BLaER1 treated with 17β-estradiol and CSF1 and Interleukin-3, amounts not matched to agents 10 nM and 100 nM (cell line): ENCODE data around the gene MOK.
"Not testable (repeated sequence)": the region's sequence is repeated elsewhere in the genome, so short reads cannot be mapped to it uniquely, and the experiment has no call there.

Source experiments
- H3K27ac ChIP-seq, 11 experiments: shearing (Covaris generic); formaldehyde crosslinking; 2 replicates each; pipeline ENCODE4 v1.8.1; 2022
- H3K27me3 ChIP-seq, 11 experiments: shearing (Covaris generic); formaldehyde crosslinking; 2 replicates each; pipeline ENCODE4 v1.8.1; 2022
- H3K36me3 ChIP-seq, 11 experiments: shearing (Covaris generic); formaldehyde crosslinking; 2 replicates each; pipeline ENCODE4 v1.8.1; 2022
- H3K4me1 ChIP-seq, 10 experiments: shearing (Covaris generic); formaldehyde crosslinking; 2 replicates each; pipeline ENCODE4 v1.8.1; 2022
- H3K4me2 ChIP-seq, 11 experiments: shearing (Covaris generic); formaldehyde crosslinking; 2 replicates each; pipeline ENCODE4 v1.8.1; 2022
- H3K4me3 ChIP-seq, 10 experiments: shearing (Covaris generic); formaldehyde crosslinking; 2 replicates each; pipeline ENCODE4 v1.8.1; 2022
- H3K9ac ChIP-seq, 11 experiments: shearing (Covaris generic); formaldehyde crosslinking; 2 replicates each; pipeline ENCODE4 v1.8.1; 2022
- H3K9me3 ChIP-seq, 11 experiments: shearing (Covaris generic); formaldehyde crosslinking; replicated peaks in 1 of 11; 2 replicates each; pipeline ENCODE4 v1.8.1; 2022
- H4K20me1 ChIP-seq, 11 experiments: shearing (Covaris generic); formaldehyde crosslinking; 2 replicates each; pipeline ENCODE4 v1.8.1; 2022
- Cebpa-rat ChIP-seq, 11 experiments: shearing (Covaris generic); IDR thresholded peaks; 2 replicates each; pipeline ENCODE4 v1.8.1; 2022

The MOK gene

DNA sequence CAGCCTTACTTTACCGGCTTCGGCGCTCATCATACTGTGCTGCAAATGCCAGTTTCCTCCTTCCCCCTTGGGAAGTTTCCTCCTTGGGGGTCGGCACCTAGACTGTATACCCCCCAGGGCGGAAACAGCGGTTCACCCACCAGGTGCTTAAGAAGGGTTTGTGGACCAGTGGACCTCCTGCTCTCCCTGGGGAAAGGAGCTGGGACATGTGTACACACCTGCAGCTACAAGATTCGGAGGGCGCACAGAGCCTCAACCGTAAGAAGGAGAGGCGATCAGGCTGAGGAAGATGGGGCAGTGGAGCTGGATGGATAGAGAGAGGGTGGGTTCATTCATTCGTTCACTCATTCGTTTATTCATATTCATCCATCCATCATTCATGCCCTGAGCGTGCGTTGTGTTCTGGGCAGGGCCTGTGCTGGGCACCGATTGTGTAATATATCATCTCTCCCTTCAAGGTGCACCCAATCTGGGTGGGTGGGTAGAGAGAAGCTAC is 13.9 kb upstream of the MOK start:
- Histone ChIP-seq H3K27ac (peak overlapping the region; percentile 88 to 96 (median 92); a peak in 21 of 22 replicates), H3K4me1 (peaks cover 41 to 75% (median 65%) of the 10 kb centered on the region in 10 experiments), H3K27me3 (no peaks in the 10 kb centered on the region), H3K9me3 (no peaks in the 10 kb centered on the region), H3K4me3 (peak overlapping the region; percentile 86 to 99 (median 94)), H4K20me1 (peaks cover 0 to 7% (median 0%) of the 10 kb centered on the region in 11 experiments; a peak in 4 of 22 replicates), H3K9ac (peak overlapping the region; percentile 89 to 98 (median 94)), H3K4me2 (peak overlapping the region; percentile 68 to 96 (median 87)), H3K36me3 (peaks cover 0 to 16% (median 5%) of the 10 kb centered on the region in 11 experiments; a peak in 8 of 22 replicates)
- peak in 5 of 11 experiments; percentile 16 to 81 (median 50); a peak in 7 of 22 replicates for TF ChIP-seq Cebpa-rat (IDR thresholded peaks at IDR 0.05)

GRCh38 chr14:102317564-102318248 is 12.7 kb upstream of the MOK start:
- H3K27ac ChIP-seq: peak overlapping the region in 10 of 11 experiments; percentile 36 to 73 (median 59); a peak in 14 of 22 replicates
- H4K20me1 ChIP-seq: no peaks in the 10 kb centered on the region; a peak in 1 of 22 replicates
- no peaks in the 10 kb centered on the region for H3K27me3 ChIP-seq
- peaks cover 0 to 16% (median 5%) of the 10 kb centered on the region in 11 experiments; a peak in 6 of 22 replicates for H3K36me3 ChIP-seq
- peak overlapping the region; percentile 50 to 79 (median 64) for H3K4me3 ChIP-seq
- TF ChIP-seq Cebpa-rat (IDR thresholded peaks at IDR 0.05): no peak
- H3K9me3 ChIP-seq: no peaks in the 10 kb centered on the region
- H3K4me1 ChIP-seq: peaks cover 47 to 69% (median 59%) of the 10 kb centered on the region in 10 experiments
- peak overlapping the region; percentile 80 to 96 (median 87) for H3K4me2 ChIP-seq
- H3K9ac ChIP-seq: peak overlapping the region; percentile 57 to 79 (median 72)

GRCh38 chr14:102316743-102317563 is 12.0 kb upstream of the MOK start:
- no peak for TF ChIP-seq Cebpa-rat (IDR thresholded peaks at IDR 0.05)
- H3K4me3 ChIP-seq: peak overlapping the region; percentile 50 to 79 (median 64)
- H4K20me1 ChIP-seq: no peaks in the 10 kb centered on the region; a peak in 1 of 22 replicates
- H3K9ac ChIP-seq: peak overlapping the region; percentile 57 to 79 (median 72)
- no peaks in the 10 kb centered on the region for H3K27me3 ChIP-seq
- H3K36me3 ChIP-seq: peaks cover 0 to 10% (median 0%) of the 10 kb centered on the region in 11 experiments; a peak in 5 of 22 replicates
- H3K27ac ChIP-seq: peak overlapping the region; percentile 22 to 73 (median 58); a peak in 19 of 22 replicates
- H3K9me3 ChIP-seq: no peaks in the 10 kb centered on the region
- H3K4me1 ChIP-seq: peaks cover 47 to 64% (median 57%) of the 10 kb centered on the region in 10 experiments
- peak overlapping the region; percentile 82 to 96 (median 92) for H3K4me2 ChIP-seq

DNA sequence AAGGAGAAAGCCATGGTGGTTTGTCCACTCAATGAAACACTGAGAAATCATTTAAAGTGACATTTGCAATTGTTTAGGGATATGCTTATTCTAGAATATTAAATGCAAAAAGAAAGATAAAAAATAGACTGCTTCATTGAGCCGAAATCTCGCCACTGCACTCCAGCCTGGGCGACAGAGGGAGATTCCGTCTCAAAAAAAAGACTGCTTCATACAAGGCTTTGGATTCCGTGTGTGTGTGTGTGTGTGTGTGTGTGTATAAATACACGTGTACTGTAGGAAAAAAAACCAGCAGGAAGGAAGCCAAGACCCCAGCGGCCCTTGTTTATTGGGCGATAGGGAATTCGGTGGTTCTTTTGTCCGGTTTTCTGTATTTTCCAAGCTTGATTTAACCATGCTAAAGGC is 11.4 kb upstream of the MOK start:
- peak overlapping the region in 10 of 11 experiments; percentile 37 to 78 (median 68); a peak in 20 of 22 replicates for H3K9ac ChIP-seq
- H3K4me2 ChIP-seq: peak overlapping the region; percentile 67 to 96 (median 87)
- no peaks in the 10 kb centered on the region for H3K9me3 ChIP-seq
- H3K4me3 ChIP-seq: peak overlapping the region; percentile 50 to 79 (median 64)
- H3K4me1 ChIP-seq: peaks cover 46 to 63% (median 57%) of the 10 kb centered on the region in 10 experiments
- peaks cover 0 to 4% (median 0%) of the 10 kb centered on the region in 11 experiments; a peak in 2 of 22 replicates for H3K36me3 ChIP-seq
- H3K27me3 ChIP-seq: no peaks in the 10 kb centered on the region
- H3K27ac ChIP-seq: peak overlapping the region in 9 of 11 experiments; percentile 27 to 63 (median 52); a peak in 15 of 22 replicates
- TF ChIP-seq Cebpa-rat (IDR thresholded peaks at IDR 0.05): no peak
- no peaks in the 10 kb centered on the region for H4K20me1 ChIP-seq

GRCh38 chr14:102315121-102315520 is 10.2 kb upstream of the MOK start:
- H3K9ac ChIP-seq: peak overlapping the region in 3 of 11 experiments; percentile 34 to 72 (median 70); a peak in 4 of 22 replicates
- no peak for TF ChIP-seq Cebpa-rat (IDR thresholded peaks at IDR 0.05)
- no peaks in the 10 kb centered on the region for H4K20me1 ChIP-seq
- no peak overlapping the region for H3K27ac ChIP-seq
- peak overlapping the region; percentile 63 to 88 (median 80); a peak in 21 of 22 replicates for H3K4me2 ChIP-seq
- peaks cover 35 to 51% (median 46%) of the 10 kb centered on the region in 10 experiments for H3K4me1 ChIP-seq
- no peaks in the 10 kb centered on the region for H3K27me3 ChIP-seq
- H3K9me3 ChIP-seq: no peaks in the 10 kb centered on the region
- no peaks in the 10 kb centered on the region for H3K36me3 ChIP-seq
- H3K4me3 ChIP-seq: peak overlapping the region in 7 of 10 experiments; percentile 52 to 77 (median 65); a peak in 11 of 20 replicates

- H3K4me3 ChIP-seq: peak overlapping the region; percentile 52 to 77 (median 65)
- no peaks in the 10 kb centered on the region for H3K36me3 ChIP-seq
- TF ChIP-seq Cebpa-rat (IDR thresholded peaks at IDR 0.05): no peak
- H3K9me3 ChIP-seq: no peaks in the 10 kb centered on the region
- no peaks in the 10 kb centered on the region for H4K20me1 ChIP-seq
- peak overlapping the region; percentile 12 to 74 (median 65); a peak in 19 of 22 replicates for H3K9ac ChIP-seq
- peak overlapping the region; percentile 63 to 88 (median 80) for H3K4me2 ChIP-seq
- H3K4me1 ChIP-seq: peaks cover 35 to 51% (median 46%) of the 10 kb centered on the region in 10 experiments
- peak overlapping the region in 5 of 11 experiments; percentile 8 to 34 (median 19); a peak in 5 of 22 replicates for H3K27ac ChIP-seq
- H3K27me3 ChIP-seq: no peaks in the 10 kb centered on the region
Measured at GRCh38 chr14:102314242-102315011, 9.5 kb upstream of the MOK start.

DNA sequence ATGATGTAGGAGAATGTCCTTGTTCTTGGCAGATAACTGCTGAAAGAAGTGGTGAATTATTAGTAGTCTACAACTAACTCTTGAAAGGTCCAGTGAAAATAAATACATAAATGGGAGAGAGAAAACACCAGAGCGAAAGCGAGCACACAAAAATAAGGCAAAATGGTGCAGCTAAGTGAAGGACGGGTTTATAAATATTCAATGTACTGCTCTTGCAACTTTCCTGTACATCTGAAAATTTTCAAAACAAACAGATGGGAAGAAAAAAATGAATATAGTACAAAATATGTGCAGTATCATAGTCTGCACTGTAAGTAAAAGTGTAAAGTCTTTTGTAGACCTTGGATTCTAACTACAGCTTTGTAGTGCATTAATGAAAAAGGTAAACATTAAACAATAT is 1.3 kb downstream of the MOK start:
- no peak overlapping the region for H3K9ac ChIP-seq
- H3K4me3 ChIP-seq: no peak overlapping the region
- no peaks in the 10 kb centered on the region for H3K27me3 ChIP-seq
- H4K20me1 ChIP-seq: no peaks in the 10 kb centered on the region
- peaks cover 0 to 10% (median 6%) of the 10 kb centered on the region in 10 experiments; a peak in 11 of 20 replicates for H3K4me1 ChIP-seq
- no peak for TF ChIP-seq Cebpa-rat (IDR thresholded peaks at IDR 0.05)
- H3K36me3 ChIP-seq: no peaks in the 10 kb centered on the region
- H3K27ac ChIP-seq: no peak overlapping the region
- peaks cover 0 to 2% (median under 1%) of the 10 kb centered on the region in 11 experiments; a peak in 5 of 22 replicates for H3K9me3 ChIP-seq
- H3K4me2 ChIP-seq: no peak overlapping the region

GRCh38 chr14:102298303-102299070 is 6.5 kb downstream of the MOK start:
- not testable (repeated sequence) for H3K4me2 ChIP-seq, H4K20me1 ChIP-seq, H3K4me1 ChIP-seq, H3K27me3 ChIP-seq, H3K4me3 ChIP-seq, H3K27ac ChIP-seq, H3K36me3 ChIP-seq, H3K9ac ChIP-seq
- H3K9me3 ChIP-seq: peaks cover 8 to 18% (median 14%) of the 10 kb centered on the region in 11 experiments; a peak in 20 of 22 replicates
